ENCODE data around the gene S100A13.

- TF ChIP-seq, protein P1, sequence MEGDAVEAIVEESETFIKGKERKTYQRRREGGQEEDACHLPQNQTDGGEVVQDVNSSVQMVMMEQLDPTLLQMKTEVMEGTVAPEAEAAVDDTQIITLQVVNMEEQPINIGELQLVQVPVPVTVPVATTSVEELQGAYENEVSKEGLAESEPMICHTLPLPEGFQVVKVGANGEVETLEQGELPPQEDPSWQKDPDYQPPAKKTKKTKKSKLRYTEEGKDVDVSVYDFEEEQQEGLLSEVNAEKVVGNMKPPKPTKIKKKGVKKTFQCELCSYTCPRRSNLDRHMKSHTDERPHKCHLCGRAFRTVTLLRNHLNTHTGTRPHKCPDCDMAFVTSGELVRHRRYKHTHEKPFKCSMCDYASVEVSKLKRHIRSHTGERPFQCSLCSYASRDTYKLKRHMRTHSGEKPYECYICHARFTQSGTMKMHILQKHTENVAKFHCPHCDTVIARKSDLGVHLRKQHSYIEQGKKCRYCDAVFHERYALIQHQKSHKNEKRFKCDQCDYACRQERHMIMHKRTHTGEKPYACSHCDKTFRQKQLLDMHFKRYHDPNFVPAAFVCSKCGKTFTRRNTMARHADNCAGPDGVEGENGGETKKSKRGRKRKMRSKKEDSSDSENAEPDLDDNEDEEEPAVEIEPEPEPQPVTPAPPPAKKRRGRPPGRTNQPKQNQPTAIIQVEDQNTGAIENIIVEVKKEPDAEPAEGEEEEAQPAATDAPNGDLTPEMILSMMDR (IDR thresholded peaks at IDR 0.05) = no peak
- no peak for TF ChIP-seq POLR2A (IDR thresholded peaks at IDR 0.05)
- no peak for TF ChIP-seq POLR2AphosphoS5 (IDR thresholded peaks at IDR 0.05)
- TF ChIP-seq EP300 (IDR thresholded peaks at IDR 0.05) = no peak
These were observed 57.8 kb downstream of the S100A13 start for GRCh38 chr1:153569465-153569864.
